DMS53 treated with DMSO at 0.1 percent for 48 hours (cell line): ENCODE results near the gene TSPEAR.
"Not testable (repeated sequence)": the region's sequence is repeated elsewhere in the genome, so short reads cannot be mapped to it uniquely, and the experiment has no call there.

ENCODE experiments used
- DNase-seq: peaks from one replicate; lab custom pipeline; 2025; ENCODE audit not compliant: unreplicated experiment; lab: John Stamatoyannopoulos, UW

The TSPEAR gene

DNA sequence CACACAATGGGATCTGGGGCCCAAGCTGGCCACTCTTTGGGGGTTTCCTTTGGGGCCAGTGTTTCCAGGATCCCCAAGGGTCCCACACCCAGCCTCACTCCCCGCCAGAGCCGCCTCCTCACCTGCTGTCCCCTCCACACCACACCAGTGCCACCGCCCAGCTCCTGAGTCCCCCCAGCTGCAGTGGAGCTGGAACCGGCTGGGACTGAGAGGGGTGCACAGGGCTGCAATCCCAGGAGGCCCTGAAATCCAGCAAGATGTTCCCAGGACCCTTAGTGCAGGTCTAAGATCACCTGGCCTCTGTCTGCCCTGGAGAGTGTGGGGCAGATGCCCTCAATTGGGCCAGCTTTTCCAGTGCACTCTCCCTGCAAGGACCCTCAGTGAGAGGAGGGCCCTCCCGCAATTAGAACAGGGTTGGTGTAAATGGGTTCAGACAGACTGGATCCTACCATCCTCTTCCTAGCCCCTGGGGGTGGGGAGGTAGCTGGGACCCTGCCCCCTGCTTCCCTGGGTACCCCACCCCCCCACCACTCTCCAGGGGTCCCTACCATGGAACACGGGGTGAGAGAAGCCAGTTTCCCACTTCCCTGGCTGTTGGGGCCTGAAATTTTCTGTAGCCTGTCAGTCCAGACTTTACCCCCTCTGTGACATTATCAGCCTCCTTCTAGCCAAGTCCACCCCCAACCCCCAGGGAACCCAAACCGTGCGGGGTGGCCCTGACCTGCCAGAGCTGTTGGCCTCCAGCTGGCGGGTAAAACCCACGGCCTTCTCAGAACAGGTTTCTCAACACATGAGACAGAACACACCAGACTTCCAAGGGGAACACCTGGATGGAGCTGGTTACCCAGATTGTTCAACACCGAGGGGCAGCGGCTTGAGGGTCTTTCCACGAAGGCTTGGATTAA is 7.4 kb downstream of the TSPEAR start:
- no peak for DNase-seq

DNA sequence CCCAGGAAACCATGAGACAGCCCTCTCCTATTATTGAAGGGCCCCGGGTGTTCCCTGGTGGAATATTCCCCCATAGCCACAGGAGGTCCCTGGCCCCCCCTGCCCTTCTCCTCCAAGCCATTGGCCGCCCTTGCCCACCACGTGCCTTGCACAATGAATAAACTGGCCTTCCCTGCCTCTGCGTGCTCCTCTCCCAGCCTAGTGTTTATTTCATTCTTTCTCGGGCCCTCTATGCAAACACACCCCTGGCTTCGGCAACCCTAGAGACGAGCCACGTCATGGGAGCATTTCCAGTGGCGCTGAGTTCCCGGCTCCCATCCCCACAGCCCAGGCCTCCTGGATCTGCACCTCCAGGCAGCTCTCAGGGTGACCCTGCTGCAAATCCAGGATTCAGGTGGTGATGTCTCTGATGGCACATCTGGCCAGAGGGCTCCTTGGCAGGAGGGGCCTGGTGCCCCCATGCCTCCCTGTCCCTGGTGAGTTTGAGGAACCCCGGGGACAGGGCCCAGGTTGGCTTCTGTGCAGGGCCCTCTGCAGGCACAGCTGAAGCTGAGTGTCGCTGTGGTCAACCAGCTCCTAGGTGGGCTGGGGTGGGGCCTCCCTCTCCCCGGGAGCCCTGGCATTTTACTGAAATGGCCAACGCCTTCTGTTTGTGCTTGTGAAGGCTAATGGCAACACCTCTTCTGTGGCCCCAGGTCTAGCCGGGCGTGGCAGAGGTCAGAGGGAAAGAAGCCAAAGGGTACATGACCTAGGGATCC is 8.2 kb downstream of the TSPEAR start:
- no peak for DNase-seq

DNA sequence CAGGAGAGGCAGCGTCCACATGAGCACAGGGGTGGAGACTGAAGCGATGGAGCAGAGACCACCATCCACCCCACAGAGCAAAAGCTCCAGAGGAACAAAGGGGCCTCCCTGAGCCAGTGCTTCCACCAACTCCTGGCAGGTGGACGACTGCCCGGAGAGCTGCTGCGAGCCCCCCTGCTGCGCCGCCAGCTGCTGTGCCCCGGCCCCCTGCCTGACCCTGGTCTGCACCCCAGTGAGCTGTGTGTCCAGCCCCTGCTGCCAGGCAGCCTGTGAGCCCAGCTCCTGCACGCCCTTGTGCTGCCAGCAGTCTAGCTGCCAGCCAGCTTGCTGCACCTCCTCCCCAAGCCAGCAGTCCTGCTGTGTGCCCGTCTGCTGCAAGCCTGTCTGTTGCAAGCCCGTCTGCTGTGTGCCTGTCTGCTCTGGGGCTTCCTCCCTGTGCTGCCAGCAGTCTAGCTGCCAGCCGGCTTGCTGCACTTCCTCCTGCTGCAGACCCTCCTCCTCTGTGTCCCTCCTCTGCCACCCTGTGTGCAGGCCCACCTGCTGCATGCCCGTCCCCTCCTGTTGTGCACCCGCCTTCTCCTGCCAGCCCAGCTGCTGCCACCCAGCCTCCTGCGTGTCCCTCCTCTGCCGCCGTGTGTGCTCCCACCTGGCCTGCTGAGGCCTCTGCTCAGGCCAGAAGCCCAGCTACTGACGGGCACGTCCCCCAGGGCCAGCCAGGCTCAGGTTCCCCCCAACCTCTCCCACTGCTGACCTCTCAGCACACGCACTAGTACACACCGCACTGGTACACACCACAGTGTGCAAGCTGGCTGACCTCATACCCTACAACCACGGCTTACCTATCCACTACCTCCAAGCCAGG is 9.0 kb downstream of the TSPEAR start:
- no peak for DNase-seq

DNA sequence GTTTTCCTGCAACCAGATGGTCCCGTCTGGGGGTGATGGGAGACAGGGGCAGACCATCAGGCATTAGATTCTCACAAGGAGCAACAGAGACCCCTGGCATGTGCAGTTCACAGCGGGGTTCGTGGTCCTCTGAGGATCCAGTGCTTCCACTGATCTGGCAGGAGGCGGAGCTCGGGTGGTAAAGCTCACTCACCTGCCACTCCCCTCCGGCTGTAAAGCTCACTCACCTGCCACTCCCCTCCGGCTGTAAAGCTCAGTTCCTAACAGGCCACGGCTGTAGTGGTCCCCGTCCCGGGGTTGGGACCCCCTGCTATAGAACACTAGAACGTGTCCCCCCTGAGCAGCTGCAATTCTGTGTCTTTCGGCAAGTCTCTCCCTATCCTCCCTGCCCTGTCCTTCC is 9.8 kb downstream of the TSPEAR start:
- no peak for DNase-seq

DNA sequence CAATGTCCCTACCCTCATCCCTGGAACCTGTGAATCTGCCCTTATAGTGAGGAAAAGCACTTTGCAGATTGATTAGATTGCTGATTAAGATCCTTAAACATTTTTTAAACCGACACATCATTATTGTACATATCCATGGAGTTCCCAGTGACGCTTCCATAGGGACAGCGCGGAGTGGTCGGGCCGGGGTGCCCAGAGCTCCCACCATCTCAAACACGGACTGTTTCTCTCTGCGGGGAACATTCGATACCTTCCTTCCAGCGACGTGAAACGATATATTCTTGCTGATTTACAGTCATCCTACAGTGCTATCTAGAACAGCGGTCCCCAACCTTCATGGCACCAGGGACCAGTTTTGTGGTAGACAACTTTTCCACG is 10.4 kb downstream of the TSPEAR start:
- no peak for DNase-seq

DNA sequence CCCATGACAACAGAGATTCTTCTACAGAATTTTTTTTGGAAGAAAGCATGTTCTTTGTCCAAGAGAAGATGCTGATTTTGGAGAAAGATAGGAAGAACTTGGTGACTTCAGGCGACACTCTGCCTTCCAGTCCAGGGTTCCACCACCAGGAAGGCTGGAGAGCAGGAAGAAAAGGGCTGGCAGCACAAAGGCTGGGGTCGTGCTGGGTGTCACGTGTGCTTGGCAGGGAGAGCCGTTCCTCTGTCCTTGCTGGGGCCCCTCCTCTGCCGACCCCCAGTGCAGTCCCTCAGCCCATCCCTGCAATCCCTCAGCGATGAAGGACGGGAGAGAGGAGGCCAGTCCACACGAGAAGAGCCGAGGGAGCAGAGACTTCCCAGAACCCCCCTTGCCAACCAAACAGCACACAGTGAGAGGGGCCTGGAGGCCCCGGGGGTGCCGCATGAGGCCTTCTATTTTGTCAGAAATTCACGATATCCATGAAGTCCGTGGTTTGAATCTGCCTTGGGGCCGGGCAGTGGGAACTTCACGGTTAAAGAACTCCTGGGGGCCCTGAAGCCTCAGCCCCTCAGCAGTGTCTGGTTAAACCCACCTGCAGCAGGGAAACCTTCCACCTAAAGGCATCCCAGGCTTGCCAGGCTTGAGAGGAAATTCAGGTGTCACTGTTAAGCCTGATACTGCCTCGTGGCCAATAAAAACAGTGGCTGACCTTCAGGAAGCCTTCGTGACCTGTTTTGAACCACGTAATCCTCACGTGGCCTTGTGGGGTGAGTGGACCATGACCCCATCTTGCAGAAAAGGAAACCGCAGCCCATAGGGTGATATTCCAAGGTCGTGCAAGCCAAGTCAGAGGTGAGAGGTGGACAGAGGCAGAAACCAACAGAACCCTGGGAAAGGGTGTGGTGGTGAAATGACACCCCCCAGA is 11.0 kb downstream of the TSPEAR start:
- no peak for DNase-seq

DNA sequence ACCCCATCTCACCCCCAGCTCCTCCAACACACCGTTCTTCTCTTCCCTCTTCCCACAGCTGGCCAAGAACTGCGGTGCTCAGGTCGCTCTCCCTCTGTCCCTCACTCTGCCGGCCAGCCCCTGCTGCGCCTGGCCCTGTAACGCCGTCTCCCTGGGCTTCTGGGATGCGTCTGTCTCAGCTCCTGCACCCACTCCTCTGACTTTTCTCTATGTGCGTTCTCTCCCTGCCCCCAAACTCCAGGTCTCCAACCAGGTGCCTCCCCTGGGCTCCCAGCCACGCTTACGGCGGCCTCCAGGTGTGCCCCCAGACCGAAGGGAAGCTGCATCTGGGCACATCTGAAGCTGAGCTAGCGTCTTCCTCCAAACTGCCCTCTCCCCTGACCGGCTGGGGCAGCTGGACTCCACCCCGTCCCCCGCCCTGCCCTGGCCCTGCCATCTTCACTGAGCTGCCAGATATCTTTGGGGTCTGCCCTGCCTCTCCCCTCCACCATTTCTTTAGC is 11.8 kb downstream of the TSPEAR start:
- no peak for DNase-seq

DNA sequence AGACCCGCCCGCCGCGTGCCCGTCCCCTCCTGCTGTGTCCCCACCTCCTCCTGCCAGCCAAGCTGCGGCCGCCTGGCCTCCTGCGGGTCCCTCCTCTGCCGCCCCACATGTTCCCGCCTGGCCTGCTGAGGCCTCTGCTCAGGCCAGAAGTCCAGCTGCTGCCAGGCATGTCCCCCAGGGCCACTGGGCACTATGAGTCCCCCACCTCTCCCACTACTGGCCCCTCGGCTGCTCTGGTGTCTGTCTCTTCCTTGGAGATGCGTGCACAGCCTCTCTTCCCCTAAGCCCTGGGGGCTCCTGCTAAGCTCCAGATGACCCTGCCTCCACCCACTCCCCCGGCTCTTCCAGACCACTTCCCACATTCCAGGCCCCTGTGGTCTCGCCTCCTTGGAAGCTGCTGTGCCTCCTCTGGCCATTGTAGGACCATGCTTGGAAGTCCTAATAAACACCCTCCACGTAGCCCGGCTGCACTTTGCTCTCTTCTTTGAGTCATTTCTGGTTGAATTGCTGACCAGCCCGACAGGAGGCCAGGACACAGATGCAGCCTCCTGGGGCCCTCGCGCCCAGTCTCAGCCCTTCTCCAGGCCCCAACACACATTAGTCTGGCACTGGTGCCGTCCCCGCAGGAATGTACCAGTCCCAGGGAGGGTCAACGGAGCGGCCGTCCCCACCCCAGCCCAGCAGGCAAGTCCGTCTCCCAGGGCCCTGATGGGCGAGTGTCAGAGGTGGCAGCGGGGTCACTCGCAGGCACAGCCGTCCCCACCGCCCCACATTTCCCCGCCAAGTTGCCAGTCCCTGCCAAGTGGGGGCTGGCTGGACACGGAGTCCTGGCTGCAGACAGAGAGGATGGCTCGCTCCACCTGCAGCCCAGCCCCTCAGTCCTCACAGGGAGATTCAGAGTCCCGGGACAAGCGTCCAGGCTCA is 13.3 kb downstream of the TSPEAR start:
- no peak for DNase-seq

DNA sequence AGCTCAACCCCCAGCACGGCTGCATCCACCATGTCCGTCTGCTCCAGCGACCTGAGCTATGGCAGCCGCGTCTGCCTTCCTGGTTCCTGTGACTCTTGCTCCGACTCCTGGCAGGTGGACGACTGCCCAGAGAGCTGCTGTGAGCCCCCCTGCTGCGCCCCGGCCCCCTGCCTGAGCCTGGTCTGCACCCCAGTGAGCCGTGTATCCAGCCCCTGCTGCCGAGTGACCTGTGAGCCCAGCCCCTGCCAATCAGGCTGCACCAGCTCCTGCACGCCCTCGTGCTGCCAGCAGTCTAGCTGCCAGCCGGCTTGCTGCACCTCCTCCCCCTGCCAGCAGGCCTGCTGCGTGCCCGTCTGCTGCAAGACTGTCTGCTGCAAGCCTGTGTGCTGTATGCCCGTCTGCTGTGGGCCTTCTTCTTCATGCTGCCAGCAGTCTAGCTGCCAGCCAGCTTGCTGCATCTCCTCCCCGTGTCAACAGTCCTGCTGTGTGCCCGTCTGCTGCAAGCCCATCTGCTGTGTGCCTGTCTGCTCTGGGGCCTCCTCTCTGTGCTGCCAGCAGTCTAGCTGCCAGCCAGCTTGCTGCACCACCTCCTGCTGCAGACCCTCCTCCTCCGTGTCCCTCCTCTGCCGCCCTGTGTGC is 14.1 kb downstream of the TSPEAR start, which contains the start of gene KRTAP10-12:
TSS of gene KRTAP10-12 (plus strand) at position 1 of the 639 bp plus-strand sequence. CDS start at position 31, 30 bp downstream.
- DNase-seq: not testable (repeated sequence)

DNA sequence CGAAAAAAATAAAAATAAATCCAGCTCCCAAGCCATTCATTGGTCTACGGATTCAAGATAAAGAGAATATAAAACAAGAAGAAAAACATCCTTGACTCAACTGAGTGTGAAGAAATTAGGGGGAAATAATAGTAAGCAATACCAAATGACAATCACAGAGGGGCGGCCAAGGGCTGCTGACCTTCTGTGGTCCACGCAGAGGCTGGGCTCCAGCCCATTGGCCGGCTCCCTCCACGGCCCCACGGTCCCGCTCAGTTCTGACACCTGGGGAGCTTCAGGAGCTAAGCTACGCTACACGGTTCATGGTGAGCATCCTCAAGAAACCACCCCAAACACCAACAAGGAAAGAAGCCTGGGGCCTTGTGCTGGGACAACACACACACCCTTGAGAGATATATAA is 14.8 kb downstream of the TSPEAR start:
- no peak for DNase-seq

DNA sequence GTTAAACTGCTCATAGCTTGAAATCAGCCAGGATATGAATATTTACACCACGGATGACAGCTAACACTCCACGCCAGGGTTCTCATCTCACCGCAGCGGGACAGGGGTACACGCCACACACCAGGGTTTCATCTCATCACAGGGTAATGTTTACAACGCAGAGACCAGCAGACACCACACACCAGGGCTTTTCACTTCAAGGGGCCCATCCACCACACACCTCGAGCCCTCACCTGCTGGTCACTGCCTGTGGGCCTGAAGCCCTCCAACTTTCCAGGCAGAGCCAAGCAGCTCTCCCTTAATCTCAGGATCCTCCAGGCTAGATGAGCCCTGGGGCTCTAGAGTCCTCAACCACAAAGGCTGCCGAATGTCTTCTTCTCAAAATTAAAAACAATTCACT is 15.7 kb downstream of the TSPEAR start:
- DNase-seq: no peak

DNA sequence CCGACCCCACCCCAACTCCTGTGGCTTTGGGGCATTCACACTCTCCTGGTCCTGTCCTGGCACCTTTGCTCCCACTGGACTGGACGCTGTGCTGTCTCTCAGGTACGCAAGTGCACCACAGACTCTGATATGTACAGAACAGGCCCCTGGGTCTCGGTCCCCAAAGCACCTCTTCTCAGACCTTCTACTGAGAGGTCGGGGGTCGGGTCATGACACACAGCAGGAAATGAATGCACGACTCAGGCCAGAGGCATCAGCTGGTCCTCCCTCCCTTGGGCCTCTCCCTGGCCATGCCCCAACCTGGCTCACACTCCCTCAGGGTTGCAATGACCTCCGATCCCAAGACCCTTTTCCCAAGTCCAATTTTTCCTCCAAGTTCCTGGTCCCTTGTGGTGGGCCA is 16.2 kb downstream of the TSPEAR start:
- no peak for DNase-seq

DNA sequence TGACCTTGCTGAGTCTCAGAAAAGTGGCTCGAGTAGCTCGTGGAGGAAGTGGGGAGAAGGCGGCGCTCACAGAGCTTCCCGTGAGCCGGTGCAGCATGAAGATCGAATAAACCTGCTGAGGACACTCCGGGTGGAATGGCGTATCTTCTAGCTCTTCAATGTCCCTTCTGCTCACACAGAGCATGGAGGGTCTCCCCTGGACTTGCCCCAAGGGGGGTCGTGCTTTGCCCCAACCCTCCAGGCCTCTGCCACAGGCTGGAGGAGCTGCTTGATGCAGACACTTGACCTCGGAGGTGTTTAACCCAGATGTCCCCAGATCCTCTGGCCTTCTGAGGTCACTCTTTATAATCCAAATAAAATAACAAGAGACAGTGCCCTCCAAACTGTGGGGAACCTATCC is 16.6 kb downstream of the TSPEAR start:
- DNase-seq: no peak

DNA sequence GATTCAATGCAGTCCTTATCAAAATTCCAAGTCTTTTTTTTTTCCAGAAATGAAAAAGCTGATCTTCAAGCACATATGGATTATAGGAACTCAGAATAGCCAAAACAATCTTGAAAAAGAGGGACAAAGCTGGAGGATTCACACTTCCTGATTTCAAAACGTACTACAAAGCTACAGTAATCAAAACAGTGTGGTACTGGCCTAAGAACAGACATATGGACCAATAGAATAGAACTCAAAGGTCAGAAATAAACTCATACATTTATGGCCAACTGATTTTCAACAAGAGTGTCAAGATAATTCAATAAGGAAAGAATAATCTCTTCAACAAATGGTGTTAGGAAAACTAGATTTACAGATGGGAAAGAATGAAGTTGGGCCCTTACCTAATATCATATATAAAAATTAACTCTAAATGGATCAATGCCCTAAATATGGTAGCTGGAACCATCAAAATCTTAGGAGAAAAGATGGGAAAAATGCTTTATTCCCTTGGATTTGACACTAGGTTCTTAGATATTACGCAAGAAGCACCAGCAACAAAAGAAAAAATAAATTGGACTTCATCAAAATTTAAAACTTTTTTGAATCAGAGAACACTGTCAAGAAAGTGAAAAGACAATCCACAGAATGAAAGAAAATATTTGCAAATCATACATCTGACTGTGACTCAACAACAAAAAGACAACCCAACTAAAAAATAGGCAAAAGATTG is 18.4 kb downstream of the TSPEAR start:
- no peak for DNase-seq

DNA sequence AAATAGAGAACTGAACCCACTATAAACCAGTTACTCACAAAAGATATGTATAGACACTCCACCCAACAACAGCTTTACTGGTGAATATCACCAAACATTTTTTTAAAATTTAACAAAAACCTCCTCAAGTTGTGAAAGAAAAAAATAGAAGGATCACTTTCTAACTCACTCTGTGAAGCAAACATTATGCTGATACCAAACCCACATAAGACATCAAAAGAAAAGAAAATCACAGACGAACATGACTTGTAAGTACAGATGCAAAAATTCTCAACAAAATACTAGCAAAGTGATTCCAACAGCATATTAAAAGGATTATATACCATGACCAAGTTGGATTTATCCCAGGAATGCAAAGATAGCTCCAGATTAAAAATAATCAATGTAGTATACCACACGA is 19.7 kb downstream of the TSPEAR start:
- no peak for DNase-seq

DNA sequence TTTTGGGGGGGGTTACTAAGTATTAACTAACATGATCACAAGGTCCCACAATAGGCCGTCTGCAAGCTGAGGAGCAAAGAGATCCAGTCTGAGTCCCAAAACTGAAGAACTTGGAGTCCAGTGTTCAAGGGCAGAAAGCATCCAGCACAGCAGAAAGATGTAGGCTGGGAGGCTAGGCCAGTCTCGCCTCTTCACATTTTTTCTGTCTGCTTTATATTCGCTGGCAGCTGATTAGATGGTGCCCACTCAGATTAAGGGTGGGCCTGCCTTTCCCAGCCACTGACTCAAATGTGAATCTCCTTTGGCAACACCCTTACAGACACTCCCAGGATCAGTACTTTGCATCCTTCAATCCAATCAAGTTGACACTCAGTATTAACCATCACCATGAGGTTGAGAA is 21.6 kb downstream of the TSPEAR start:
- not testable (repeated sequence) for DNase-seq

DNA sequence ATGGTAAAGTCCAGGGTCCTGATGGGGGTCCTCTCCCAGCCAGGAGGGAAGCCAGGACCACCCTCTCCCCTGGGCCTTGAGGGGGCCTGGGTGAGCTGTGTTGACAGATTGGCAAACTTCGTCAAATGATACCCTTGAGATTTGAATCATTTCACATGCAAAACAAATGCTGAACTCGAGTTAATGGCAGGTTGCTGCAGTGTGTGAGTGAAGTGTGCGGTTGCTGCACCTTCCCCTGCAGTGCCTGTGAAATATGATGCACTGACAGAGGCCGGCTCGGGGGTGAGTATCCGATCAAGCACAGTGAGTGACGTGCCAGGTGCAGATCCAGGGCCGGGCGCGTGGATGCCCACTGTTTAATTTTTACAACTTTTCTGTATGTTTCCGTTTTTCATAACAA is 23.7 kb downstream of the TSPEAR start:
- DNase-seq: no peak
